Hepatocyte (in vitro differentiated cells): ENCODE measurements around the gene KIAA0513.

Experiments
- CTCF ChIP-seq: fragments of 200-600 bp; sonication (generic); IDR thresholded peaks from 2 replicates; pipeline ENCODE4 v1.5.1; 2016; ENCODE audit warnings: antibody characterized with exemption, mild to moderate bottlenecking; ENCODE audit not compliant: poor library complexity
- EZH2phosphoT487 ChIP-seq: fragments of 200-600 bp; sonication (generic); IDR thresholded peaks from one replicate; pipeline ENCODE4 v1.6.1; 2018; ENCODE audit warnings: antibody characterized with exemption, mild to moderate bottlenecking, low read depth, moderate library complexity; ENCODE audit not compliant: unreplicated experiment, severe bottlenecking

- TF ChIP-seq CTCF (no peak), EZH2phosphoT487 (no peak)
These were observed 41.6 kb downstream of the KIAA0513 start for GRCh38 chr16:85069171-85069570.
